Measurements from ENCODE around the gene RERE.

RERE gene

DNA sequence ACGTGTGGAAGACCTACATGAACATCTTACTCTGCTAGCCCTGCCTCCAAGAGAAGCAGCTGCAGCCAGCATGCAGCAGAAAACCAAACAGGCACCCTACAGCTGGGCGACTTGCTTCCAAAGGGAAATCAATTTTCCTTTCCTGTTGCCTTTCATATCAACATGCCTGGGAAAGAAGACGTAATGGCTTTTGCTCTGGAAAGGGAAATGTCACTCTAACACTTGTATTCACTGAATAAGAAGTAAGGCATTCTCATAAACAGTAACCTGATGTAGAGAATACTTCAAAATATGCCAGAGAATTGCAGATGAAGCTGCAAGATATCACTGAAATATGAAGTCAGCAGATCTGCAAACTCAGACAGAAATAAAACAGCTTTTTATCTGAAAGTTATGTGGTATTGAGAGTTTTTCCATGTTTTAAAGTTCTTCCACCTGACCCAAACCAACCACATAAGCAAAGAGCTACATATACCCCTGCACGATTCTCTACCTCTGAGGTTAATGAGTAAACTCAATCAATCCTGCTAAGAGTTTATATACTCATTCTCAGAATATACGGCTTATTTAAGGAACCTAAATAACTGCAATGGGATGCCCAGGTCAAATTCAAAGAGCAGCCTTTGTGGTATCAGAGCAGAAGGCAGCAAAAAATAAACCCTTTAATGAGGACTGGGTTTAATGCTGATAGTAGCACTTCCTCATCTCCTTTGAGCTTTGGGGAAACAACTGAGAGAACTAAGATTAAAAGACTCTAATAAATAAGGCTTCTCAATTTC, 150.9 kb downstream of the RERE start:
- TF ChIP-seq CTCF (IDR thresholded peaks at IDR 0.05; ENCODE audit: control insufficient read depth, extremely low read depth, insufficient read depth): no peak
- H3K4me3 ChIP-seq (ENCODE audit: low read depth, low read length): no peak overlapping the region
- no peak for DNase-seq (ENCODE audit: low read depth)

GRCh38 chr1:8665833-8666232, 151.6 kb downstream of the RERE start:
- no peak for DNase-seq (ENCODE audit: low read depth)
- H3K4me3 ChIP-seq (ENCODE audit: low read depth, low read length): no peak overlapping the region
- TF ChIP-seq CTCF (IDR thresholded peaks at IDR 0.05; ENCODE audit: control insufficient read depth, extremely low read depth, insufficient read depth): no peak

DNA sequence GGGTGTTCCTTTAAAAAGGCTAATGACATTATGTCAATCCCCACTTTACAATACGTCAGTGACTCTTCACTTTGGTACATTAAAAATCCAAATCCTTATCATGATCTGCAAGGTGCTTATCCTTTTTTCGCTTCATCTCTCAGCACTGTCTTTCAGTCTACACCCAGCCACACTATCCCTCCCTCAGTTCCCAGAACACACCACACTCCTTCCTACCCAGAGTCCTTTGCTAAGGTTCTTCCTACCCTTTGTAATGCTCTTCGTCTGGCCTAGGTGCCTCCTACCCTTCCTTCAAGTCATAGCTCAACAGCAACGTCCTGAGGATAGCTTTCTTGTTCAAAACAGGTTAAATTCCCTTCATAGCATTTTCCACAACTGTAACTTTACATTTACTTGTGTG, 152.6 kb downstream of the RERE start:
- no peak for DNase-seq (ENCODE audit: low read depth)
- H3K4me3 ChIP-seq (ENCODE audit: low read depth, low read length): no peak overlapping the region
- TF ChIP-seq CTCF (IDR thresholded peaks at IDR 0.05; ENCODE audit: control insufficient read depth, extremely low read depth, insufficient read depth): no peak

DNA sequence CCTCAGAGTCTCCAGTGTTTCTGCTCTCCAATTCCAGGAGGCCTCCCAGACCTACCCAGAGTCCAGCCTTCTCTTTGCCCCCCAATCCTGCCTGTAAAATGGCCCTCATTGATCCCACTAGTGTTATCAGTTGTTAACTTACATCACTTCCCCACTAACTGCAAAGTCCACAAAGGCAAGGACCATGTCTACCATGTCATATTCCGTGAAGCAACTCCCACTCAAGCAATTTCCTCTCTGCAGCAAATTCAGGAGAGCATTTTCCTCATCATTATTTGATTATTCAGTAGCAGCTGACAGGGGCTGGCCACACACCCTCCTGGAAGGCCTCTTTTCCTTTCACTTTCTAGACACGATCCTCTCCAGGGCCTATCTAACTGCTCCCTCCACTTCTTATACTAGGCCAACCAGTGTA, 153.5 kb downstream of the RERE start:
- DNase-seq (ENCODE audit: low read depth): no peak
- H3K4me3 ChIP-seq (ENCODE audit: low read depth, low read length): no peak overlapping the region
- no peak for TF ChIP-seq CTCF (IDR thresholded peaks at IDR 0.05; ENCODE audit: control insufficient read depth, extremely low read depth, insufficient read depth)

GRCh38 chr1:8663090-8663802, 154.2 kb downstream of the RERE start:
- H3K4me3 ChIP-seq (ENCODE audit: low read depth, low read length): no peak overlapping the region
- no peak for TF ChIP-seq CTCF (IDR thresholded peaks at IDR 0.05; ENCODE audit: control insufficient read depth, extremely low read depth, insufficient read depth)
- DNase-seq (ENCODE audit: low read depth): no peak

DNA sequence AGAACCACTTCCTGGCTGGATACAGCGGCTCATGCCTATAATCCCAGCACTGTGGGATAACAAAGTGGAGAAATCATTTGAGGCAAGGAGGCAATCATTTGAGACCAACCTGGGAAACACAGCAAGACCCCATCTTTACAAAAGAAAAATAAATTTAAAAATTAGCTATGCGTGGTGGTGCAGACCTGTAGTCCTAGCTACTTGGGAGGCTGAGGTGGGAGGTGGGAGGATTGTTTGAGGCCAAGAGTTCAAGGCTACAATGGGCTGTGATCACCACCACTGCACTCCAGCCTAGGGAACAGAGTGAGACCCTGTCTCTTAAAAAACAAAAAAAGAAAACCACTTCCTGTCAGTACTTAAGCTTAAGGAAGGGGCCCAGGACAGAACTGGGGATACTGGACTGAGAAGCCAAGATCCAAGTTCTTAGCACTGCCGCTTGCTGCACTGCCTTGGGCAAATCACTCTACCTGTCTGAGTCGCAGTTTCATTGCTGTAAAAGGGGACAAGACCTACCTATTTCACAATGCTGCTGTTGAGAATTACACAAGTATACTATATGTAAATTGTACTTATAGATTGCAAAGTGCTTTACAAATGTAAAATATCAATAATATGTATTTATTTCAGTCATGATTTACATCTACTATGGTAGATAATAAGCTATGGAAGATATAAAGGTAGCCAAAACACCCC, 154.9 kb downstream of the RERE start:
- TF ChIP-seq CTCF (IDR thresholded peaks at IDR 0.05; ENCODE audit: control insufficient read depth, extremely low read depth, insufficient read depth): no peak
- H3K4me3 ChIP-seq (ENCODE audit: low read depth, low read length): no peak overlapping the region
- DNase-seq (ENCODE audit: low read depth): no peak
